GM18519 (cell line): Measurements from ENCODE around the gene GLE1.
"Not testable (repeated sequence)": the region's sequence is repeated elsewhere in the genome, so short reads cannot be mapped to it uniquely, and the experiment has no call there.

Experiments used
- ATAC-seq: cut with Tn5 transposase; IDR thresholded peaks from one replicate; pipeline ENCODE4 v1.9.1; 2021; ENCODE audit warnings: mild to moderate bottlenecking, moderate library complexity; ENCODE audit not compliant: unreplicated experiment, low FRiP score

Gene GLE1

GRCh38 chr9:128550770-128551656 lies 46.5 kb downstream of the GLE1 start:
- no peak for ATAC-seq

DNA sequence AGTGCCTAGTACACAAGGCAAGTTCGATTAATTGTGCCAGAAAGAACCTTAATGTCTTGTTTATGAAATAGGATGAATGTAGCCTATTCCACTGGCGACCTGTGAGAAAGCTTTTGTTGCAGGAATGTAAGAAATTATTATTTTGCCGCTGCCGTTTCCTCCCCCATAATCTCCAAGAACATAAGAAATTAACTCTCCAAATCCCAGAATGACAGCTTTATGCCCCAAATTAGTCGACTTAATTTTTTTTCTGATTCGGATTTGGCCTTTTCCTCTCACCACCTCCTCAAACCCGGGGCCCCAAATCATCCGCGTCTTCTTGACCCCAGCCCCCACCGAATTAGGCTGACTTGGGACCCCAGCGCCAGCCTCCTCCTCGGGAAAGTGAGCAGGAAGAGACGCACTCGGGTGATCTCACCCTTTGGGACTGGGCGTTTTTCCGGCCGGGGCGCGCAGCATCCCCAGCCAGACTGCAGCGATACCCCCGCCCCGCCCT lies 47.2 kb downstream of the GLE1 start:
- ATAC-seq: peak; percentile 15

DNA sequence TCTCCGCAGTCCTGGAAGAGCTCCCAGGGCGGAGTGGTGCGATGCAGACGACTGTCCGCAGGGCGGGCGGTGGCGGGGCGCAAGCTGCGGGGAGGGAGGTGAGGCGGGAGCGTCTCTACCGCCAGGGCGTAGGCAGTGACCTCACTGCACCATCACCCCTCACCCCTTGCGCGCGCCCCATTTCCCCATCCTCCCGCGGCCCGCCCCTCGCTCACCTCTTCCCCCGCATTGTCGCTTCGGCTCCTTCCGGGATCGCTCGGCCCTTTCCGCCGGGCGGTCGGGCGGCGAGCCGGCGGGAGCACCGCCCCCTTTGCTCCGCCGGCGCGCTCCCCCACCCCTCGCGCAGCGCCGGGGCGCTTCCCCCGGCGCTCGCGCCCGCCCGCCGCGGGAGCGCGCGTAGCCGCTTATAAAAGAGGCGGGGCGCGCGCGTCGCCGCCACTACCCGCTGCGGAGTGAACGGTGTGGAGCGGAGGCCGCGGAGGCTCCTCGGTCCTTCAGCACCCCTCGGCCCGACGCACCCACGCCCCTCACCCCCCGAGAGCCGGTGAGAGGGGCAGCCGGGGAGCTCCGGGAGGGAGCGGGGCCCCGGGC lies 47.7 kb downstream of the GLE1 start, which contains the start of gene SPTAN1:
TSS of gene SPTAN1 (plus strand) at position 435 of the 591 bp plus-strand sequence. CDS start 14,154 bp downstream, outside the sequence.
- peak; percentile 56 for ATAC-seq

- ATAC-seq: peak; percentile 11
Measured at GRCh38 chr9:128552744-128553440, 48.4 kb downstream of the GLE1 start.

DNA sequence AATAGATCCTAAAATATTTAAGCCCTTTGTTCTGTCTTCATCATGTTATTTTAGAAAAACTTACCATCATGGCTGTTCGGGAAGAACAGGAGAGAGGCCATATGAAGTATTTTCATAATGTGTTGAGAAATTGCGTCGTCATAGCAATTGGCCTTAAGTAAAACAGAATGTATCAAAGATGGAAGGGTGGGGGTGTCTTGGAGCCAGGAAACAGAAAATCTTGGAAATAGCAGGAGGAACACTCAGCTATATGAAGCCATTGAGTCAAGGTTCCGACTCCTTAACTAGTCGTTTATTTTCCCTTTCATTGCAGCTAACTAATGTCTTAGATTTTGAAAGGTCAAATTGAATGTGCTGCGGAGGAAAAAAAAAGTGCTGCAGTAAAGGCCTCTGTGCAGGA lies 49.2 kb downstream of the GLE1 start:
- ATAC-seq: no peak

GRCh38 chr9:128554155-128554862 lies 49.8 kb downstream of the GLE1 start:
- ATAC-seq: no peak

DNA sequence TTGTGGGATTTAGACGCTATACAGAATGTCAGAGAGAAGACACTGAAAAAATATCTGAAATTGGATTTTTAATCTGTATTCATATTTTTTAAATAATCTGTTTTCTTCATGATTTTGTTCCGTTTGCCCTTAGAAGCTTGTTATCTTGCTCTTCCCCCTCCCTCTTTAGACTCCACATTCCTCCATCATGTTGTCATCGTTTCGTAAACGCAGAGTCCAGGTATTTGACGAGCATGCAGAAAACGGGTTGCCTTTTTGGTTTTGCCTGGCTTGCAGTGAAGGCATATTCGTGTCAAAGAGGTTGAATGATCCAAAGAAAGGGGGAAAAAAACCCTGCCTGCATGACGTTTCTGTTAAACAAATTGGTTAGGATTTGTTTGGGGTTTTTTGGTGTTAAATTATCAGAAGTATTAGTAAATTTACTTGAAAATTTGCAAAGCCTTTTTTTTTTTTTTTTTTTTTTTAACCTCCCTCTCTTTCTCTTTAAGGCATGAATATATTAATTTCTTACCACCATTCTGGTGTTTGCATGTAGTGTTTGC lies 50.7 kb downstream of the GLE1 start:
- ATAC-seq: no peak

DNA sequence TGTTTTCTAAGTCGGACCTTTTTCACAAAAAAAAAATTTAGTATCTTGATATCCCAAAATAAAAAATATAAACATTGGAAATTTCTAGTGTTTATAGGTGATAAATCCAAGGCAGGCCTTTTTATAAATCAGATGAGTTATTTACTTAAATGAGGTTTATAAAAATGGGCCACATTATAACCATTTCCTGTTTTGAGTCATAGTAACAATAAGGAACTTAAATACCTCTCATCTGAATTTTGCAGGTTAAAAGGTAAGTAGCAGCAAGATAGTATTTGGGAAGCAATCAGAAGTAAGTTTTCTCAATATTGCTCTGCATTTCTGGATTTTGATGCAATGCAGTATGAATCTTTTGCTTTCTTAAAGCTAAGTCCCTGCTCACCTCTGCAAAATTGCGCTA lies 51.8 kb downstream of the GLE1 start:
- ATAC-seq: no peak

DNA sequence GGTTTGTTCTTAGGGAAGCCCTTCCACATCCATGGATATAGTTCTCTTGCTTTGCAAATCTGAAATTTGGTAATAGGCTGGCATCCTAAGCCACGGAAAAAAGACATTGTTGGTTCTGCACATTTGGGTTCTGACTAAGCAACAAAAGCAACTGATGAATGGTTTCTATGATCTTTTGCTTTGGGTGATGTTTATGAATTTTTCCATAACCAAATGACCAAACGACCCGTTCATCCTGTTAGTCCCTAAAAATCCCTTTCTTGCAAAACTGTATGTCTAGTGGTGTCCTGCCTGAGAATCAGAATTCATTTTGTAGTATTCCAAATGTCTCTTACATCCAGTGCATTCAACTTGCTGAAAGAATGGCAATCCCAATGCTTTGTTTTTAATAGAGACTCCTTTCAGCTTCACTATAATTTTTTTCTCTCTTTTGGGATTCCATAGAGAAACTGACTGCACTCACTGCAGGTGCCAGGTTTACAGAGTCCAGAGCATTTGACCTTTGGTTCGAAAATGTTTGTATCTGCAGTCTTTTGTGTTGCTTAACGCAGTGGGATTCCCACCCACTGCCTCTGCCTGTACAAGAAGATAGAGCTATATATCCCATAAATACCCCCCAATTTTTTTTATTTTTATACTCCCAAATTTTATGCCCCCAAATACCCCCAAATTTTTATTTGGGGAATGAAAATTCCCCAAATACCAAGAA lies 52.6 kb downstream of the GLE1 start:
- ATAC-seq: no peak

DNA sequence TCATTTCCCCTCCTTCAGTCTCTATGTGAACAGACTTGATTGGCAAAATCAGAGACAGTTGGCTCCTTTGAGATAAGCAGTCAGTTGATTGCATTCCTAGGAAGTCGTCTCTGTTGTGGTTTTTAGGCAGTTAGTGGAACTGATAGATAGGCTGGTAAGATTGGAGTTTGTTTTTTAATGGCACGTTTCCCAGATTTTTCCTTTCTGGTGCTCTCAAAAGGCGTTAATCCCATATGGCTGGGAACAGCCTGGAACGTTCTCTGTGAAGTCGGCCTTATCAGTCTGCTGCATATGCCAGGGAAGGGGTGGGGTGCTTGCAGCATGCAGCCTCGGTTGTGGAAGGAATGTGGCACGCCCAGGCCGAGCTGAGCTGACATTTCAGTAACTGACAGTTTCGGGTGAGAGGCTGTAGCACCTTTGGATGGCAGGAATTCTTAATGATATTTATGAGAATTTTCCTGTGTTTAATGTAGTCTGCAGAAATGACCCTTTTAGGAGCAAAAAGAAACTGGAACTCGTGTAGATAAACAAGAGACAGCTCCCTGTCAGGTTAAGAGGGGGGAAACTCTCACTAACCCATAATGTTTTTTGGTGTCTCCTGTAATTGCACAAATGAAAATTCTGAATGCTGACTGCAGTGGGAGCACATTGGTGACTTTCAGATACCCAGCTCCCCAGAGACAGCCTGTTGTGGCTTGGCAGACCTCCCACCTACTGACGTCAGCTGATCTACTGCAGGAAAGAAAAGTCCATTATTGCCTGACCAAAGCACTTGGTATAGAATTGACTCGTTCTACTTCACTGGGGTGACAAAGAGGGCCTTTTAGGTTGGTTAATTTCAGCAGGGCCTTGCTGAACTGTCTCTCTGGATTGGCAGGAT lies 54.2 kb downstream of the GLE1 start:
- ATAC-seq: no peak

DNA sequence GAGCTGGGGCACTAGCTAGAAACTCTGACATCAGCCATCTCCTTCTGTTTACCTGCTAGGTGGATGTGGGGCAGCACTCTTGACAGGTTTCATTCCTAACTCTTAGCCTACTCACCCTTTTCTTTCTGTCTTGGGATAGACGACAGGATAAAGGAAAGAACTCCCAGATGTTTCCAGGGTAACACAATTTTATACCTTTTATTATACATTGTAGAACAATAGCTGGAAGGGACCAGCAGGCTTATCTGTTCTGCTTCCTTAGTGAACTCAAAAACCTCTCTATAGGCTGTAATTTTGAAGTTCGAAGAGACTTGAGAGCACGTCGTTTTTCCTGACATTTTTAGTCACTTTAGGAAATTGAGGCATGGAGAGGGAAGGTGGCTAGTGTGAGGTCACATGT lies 61.1 kb downstream of the GLE1 start:
- no peak for ATAC-seq

GRCh38 chr9:128568470-128569078 lies 64.1 kb downstream of the GLE1 start:
- ATAC-seq: no peak

GRCh38 chr9:128575469-128575868 lies 71.0 kb downstream of the GLE1 start:
- ATAC-seq: no peak

DNA sequence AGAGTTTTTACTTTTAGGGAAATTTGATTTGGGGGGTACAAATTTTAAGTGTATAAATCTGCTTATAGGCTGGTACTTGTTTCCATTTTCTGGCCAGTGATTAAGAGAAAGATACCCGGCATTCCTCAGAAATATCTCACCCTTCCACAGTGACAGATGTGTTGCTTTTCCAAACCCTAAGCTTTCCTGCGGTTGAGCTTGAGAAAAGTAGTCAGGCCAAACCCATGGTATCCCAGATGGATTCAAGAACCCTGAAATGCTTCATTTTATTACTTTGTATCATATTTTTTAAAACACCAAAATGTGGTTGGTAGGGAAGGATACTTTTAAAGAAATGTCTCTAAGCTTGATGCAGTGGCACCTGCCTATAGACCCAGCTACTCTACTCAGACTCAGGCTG lies 71.4 kb downstream of the GLE1 start:
- no peak for ATAC-seq

DNA sequence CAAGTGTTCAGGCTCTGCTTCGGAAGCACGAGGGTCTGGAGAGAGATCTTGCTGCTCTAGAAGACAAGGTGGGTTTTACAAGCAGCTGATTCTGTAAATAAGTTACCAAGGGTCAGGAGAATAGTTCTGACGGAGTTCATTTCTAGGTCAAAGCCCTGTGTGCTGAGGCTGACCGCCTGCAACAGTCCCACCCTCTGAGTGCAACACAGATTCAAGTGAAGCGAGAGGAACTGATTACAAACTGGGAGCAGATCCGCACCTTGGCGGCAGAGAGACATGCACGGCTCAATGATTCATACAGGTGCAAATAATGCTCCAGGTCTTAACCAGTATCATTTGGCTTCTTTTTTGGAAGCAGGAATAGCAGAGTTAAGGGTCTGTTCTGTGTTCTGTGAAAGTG lies 72.7 kb downstream of the GLE1 start:
- ATAC-seq: no peak

DNA sequence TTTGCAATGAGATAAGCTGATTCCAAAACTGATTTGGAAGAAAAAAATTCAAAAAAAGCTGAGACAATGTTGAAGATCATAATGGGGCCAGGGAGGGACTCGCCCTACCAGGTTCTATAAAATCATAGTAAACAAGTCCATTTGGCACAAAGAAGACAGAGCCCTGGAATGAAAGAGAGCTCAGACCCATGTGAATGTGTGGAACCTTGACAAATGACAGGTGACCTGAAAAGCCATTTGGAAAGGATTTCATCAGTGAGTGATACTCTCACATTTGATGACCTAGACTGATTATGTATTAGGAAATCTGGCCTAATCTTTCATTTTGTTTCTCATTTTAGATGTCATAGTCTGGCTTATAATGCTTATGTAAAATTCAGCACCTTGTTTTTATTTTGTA lies 74.7 kb downstream of the GLE1 start:
- ATAC-seq: no peak

GRCh38 chr9:128580731-128581130 lies 76.2 kb downstream of the GLE1 start:
- no peak for ATAC-seq

GRCh38 chr9:128585155-128585554 lies 80.6 kb downstream of the GLE1 start:
- ATAC-seq: not testable (repeated sequence)
